Kidney (tissue), 14 donors: ENCODE results near the gene RCAN2. TPM values are rescaled to one million over a fixed set of nuclear protein-coding genes. Genes with fewer than 3 reads are reported as not detected.
A peak's percentile ranks its signal among the peaks of the same experiment; 100 is the strongest.

ENCODE experiments used
- DNase-seq, 5 donors: peaks; one replicate each; pipeline ENCODE4 v3.0.0-alpha.2; 2013 to 2020
- FAIRE-seq: peaks from 2 replicates; lab custom pipeline; 2012; peaks lifted over from hg19 to GRCh38; lab: Jason Lieb, UNC
- H3K27ac ChIP-seq, 2 donors: one replicate each; pipeline ENCODE4 v1.7.0; 2013; ENCODE audit warnings: low read depth in 2 of 2, low read length in 2 of 2, inconsistent platforms in 1 of 2
- H3K27me3 ChIP-seq: one replicate; pipeline ENCODE4 v1.7.1; 2013; ENCODE audit warnings: low read length, inconsistent platforms; ENCODE audit not compliant: control insufficient read depth, insufficient read depth
- H3K36me3 ChIP-seq, 3 donors: one replicate each; pipeline versions ENCODE4 v1.7.0 to v1.7.1; 2013; ENCODE audit warnings: low read length in 3 of 3, control low read depth in 1 of 3, inconsistent platforms in 1 of 3; ENCODE audit not compliant: insufficient read depth in 3 of 3, control insufficient read depth in 2 of 3
- H3K4me1 ChIP-seq, 3 donors: one replicate each; pipeline versions ENCODE4 v1.7.0 to v1.7.1; 2013; ENCODE audit warnings: low read length in 3 of 3, inconsistent platforms in 1 of 3, low read depth in 1 of 3; ENCODE audit not compliant: control insufficient read depth in 2 of 3, insufficient read depth in 2 of 3
- H3K4me3 ChIP-seq, 3 donors: one replicate each; pipeline versions ENCODE4 v1.7.0 to v1.8.1; 2013; ENCODE audit warnings: low read length in 3 of 3, control low read depth in 1 of 3, inconsistent platforms in 1 of 3
- H3K9ac ChIP-seq, 3 donors: one replicate each; pipeline versions ENCODE4 v1.7.0 to v1.7.1; 2013; ENCODE audit warnings: low read length in 3 of 3, control low read depth in 1 of 3, inconsistent platforms in 1 of 3
- H3K9me3 ChIP-seq, 3 donors: one replicate each; pipeline versions ENCODE4 v1.7.0 to v1.7.1; 2013; ENCODE audit warnings: low read length in 3 of 3, control low read depth in 1 of 3, inconsistent platforms in 1 of 3; ENCODE audit not compliant: control insufficient read depth in 2 of 3, insufficient read depth in 1 of 3
- CTCF ChIP-seq: IDR thresholded peaks from 3 replicates; pipeline ENCODE4 v1.5.1; 2012; ENCODE audit warnings: mild to moderate bottlenecking, moderate library complexity, borderline replicate concordance; ENCODE audit not compliant: insufficient read depth; ENCODE audit errors: extremely low read depth
- intact Hi-C: fragments of 100-400 bp; cut with DNase I; formaldehyde crosslinking; loops from one replicate; pipeline ENCODE4 v1.11.1; 2022
- polyA plus RNA-seq: library from polyadenylated mRNA; stranded (reverse); fragments of 350-450 nt; fragmentation: Illumina TruSeq; extraction: RNeasy Lipid Tissue Mini Kit (QIAGEN cat#74804); gene quantifications from one replicate; pipeline ENCODE4 v1.2.3, GENCODE V29; 2014; ENCODE audit warnings: low read depth, low replicate concordance; ENCODE audit not compliant: insufficient read depth
- total RNA-seq: library from RNA; stranded (reverse); fragmentation: NEBNext Ultra II Directional; extraction: Animal tissue kit (Norgen Biotek cat#: 25700); gene quantifications from one replicate; pipeline ENCODE4 v1.2.1, GENCODE V29; 2021
- donor health status: control.
- donor health status: control.
- donor health status: control.
- donor health status: control.
- donor health status: control.
- donor health status: DM: yes; HTN: yes; CAD: no.
- donor health status: Normal renal cell carcinoma (clear cell type).

Gene RCAN2
- total and polyA plus RNA-seq, 2 donors from 2014 or later, result 25.7 to 37.4 TPM

DNA sequence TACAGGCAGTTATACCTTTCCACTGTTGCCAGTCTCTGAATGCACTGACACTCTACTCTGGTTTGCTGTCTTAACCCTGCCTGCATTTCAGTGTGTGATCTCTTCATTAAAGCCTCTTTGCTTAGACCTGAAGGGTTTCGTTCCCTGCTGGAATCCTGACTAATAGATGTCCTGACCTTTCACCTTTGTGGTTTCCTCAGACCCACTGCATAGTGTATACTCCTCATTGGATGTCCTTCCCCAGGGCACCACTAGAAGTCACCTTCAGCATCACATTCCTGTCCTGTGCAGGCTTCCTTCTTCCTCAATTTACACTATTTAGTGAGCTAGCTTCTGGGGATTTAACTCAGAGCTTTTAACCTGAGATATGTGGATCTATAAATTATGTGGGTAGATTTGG, 120.6 kb downstream of the RCAN2 start:
- intact Hi-C loops, result no loop called here
- H3K9ac ChIP-seq, result no peak overlapping the region
- no peak overlapping the region for H3K4me3 ChIP-seq
- FAIRE-seq (no peak), DNase-seq (no peak)
- H3K27me3 ChIP-seq, result no peaks in the 10 kb centered on the region
- no peaks in the 10 kb centered on the region for H3K36me3 ChIP-seq
- H3K27ac ChIP-seq, result no peak overlapping the region
- TF ChIP-seq CTCF, result no peak
- H3K4me1 ChIP-seq, result peaks cover 0 to 3% (median 0%) of the 10 kb centered on the region in 3 donors
- H3K9me3 ChIP-seq, result no peaks in the 10 kb centered on the region

- intact Hi-C loops, result no loop called here
- FAIRE-seq (no peak), DNase-seq (no peak)
- H3K27me3 ChIP-seq, result no peaks in the 10 kb centered on the region
- H3K4me1 ChIP-seq, result peaks cover 0 to 3% (median 0%) of the 10 kb centered on the region in 3 donors
- H3K9me3 ChIP-seq, result no peaks in the 10 kb centered on the region
- no peak overlapping the region for H3K27ac ChIP-seq
- TF ChIP-seq CTCF, result no peak
- no peak overlapping the region for H3K9ac ChIP-seq
- H3K36me3 ChIP-seq, result no peaks in the 10 kb centered on the region
- no peak overlapping the region for H3K4me3 ChIP-seq
Measured at GRCh38 chr6:46368169-46368536, 123.1 kb downstream of the RCAN2 start.

DNA sequence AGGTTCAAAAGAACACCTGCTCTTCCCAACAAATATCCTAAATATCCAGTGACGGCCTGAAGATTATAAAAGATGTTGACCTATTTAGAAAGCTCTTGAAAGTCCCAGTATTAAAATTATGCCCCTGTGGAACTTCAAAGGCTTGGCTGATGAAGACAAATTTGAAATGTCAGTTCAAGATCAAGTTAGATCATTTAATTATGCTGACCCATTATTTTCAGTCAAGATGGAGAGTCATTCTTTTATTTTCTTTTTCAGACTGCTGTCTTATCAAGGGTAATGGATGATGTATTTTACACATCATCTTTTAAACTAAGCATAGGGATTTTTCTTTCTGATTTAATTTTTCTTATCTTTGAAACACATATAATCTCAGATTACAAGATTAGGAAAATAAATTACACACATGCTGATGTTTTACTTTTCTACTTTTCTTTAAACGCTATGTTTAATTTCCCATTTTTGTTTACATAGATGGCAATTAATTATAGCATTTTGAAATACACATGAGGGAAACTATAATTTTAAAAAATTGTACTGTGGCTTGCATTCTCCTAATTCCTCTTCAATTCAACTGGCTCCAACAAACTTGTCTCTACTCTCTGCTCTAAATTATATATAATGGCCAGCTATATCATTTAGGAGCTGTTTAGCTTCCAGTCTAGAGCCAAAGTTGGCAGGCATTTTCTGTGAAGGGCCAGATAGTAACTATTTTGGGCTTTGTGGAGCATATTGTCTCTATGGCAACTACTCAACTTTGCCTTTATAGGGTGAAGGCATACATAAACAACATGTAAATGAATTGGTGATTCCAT, 123.7 kb downstream of the RCAN2 start:
- DNase-seq (peak in 3 of 5 donors; percentile 15 to 90 (median 74)), FAIRE-seq (peak; percentile 70)
- intact Hi-C loops, result no loop called here
- Histone ChIP-seq H3K27ac (no peak overlapping the region), H3K4me3 (no peak overlapping the region), H3K4me1 (peaks cover 0 to 3% (median 0%) of the 10 kb centered on the region in 3 donors), H3K9me3 (no peaks in the 10 kb centered on the region), H3K27me3 (no peaks in the 10 kb centered on the region), H3K9ac (no peak overlapping the region), H3K36me3 (no peaks in the 10 kb centered on the region)
- TF ChIP-seq CTCF, result no peak
